Stimulated activated naive CD8-positive, alpha-beta T cell treated with anti-CD3 and anti-CD28 coated beads, Interleukin-15, Interleukin-2, amounts not matched to agents 100 U/mL and 50 U/mL, for 24 hours (primary cell): ENCODE measurements around the gene AGPAT4.
"Not testable (repeated sequence)": the region's sequence is repeated elsewhere in the genome, so short reads cannot be mapped to it uniquely, and the experiment has no call there.

Experiments used
- ATAC-seq: fragments of 150-1000 bp; cut with Tn5 transposase; one replicate; pipeline ENCODE4 v1.10.0; 2021
- DNase-seq: peaks from one replicate; pipeline ENCODE4 v3.0.0; 2021

Gene AGPAT4

GRCh38 chr6:161273752-161274487 is at the start of gene AGPAT4:
AGPAT4 (minus strand) TSS chr6:161274061; CDS start chr6:161232213, 41,848 bp downstream.
- peak; percentile 99 for ATAC-seq
- peak; percentile 51 for DNase-seq

- ATAC-seq: no peak
- DNase-seq: no peak
Measured at GRCh38 chr6:161319231-161319630, 45.4 kb upstream of the AGPAT4 start.

DNA sequence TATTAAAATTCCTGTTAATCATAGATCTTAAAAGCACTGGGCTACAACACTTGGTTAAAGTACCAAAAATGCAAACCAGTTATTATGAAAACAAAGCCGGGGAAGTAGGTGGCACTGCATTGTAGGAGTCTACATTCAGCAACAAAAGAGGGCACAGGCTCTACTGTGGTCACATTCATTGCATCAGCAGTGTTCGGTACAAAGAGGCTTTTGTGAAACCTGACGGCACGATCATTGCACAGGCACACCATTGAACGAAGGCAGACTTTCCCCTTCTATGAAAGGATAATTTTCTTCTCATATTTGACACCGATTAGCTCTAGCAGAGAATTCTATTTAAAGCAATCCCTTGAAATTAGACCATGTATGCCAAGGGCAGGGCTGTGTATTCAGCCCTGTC is 44.6 kb upstream of the AGPAT4 start:
- DNase-seq: no peak
- no peak for ATAC-seq

GRCh38 chr6:161316531-161316930 is 42.7 kb upstream of the AGPAT4 start:
- DNase-seq: no peak
- no peak for ATAC-seq

- DNase-seq, ATAC-seq: not testable (repeated sequence)
Measured at GRCh38 chr6:161315246-161315917, 41.5 kb upstream of the AGPAT4 start.

DNA sequence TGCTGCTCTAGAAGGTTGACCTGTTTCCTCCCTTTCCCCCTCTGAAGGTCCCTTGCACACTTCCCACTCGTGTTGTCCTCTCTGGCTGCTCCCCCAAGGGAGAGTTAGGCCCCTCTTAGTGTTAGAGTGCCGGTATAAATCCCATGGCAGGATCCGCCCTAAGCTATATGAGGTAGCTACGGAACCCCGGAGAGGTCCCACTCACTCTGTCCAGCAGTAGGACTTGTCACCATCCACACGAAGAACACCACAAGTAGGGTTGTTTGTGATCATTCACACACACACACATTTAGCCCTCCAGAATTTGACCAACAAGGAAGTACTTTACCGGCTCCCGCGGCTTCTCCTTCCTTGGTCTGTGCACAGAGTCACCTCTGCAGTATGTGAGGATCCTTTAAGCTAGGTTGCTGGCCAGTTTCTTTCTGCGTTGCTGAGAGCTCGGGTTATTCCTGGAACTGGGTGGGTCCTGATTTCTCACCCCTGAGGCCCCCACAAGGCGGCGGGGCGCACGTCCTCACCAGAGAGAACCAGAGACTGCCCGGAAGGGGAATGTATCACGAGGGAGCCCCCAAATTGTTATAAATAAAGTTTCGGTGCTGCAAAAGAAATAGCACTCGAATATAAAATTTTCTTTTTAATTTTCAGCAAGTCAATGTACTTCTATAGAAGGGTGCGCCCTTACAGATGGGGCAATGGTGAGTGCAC is 40.8 kb upstream of the AGPAT4 start:
- ATAC-seq, DNase-seq: not testable (repeated sequence)

DNA sequence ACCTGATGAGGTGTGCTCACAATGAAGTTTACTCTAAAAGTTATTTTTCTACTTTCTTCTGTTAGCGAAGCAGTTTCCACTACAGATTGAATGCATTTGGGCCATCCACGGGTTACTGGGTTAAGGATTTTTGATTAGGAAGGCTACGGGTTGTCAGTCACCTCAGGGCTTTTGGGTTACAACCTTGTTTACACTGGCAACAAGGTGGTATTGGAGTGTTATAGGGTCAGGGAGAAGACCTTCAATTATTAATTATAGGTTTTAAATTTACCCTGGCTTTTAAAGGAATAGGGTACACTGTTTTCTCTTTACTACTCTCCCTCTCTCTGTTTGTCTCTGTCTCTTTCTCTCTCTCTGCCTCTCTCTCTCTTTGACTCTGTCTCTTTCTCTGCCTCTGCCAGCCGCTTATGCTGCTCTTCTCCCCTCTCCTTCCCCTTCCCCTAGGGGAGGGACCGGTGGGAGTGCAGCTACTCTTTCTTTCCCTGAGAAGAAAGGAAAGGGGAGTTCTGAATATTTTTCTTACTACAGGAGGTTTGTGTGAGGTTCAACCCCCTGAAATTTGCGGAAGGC is 40.2 kb upstream of the AGPAT4 start:
- ATAC-seq: no peak

GRCh38 chr6:161313475-161313874 is 39.6 kb upstream of the AGPAT4 start:
- not testable (repeated sequence) for ATAC-seq, DNase-seq

More for the DNA sequence above, 40.2 kb upstream of the AGPAT4 start:
- no peak for DNase-seq

GRCh38 chr6:161309774-161310173 is 35.9 kb upstream of the AGPAT4 start:
- not testable (repeated sequence) for DNase-seq, ATAC-seq

DNA sequence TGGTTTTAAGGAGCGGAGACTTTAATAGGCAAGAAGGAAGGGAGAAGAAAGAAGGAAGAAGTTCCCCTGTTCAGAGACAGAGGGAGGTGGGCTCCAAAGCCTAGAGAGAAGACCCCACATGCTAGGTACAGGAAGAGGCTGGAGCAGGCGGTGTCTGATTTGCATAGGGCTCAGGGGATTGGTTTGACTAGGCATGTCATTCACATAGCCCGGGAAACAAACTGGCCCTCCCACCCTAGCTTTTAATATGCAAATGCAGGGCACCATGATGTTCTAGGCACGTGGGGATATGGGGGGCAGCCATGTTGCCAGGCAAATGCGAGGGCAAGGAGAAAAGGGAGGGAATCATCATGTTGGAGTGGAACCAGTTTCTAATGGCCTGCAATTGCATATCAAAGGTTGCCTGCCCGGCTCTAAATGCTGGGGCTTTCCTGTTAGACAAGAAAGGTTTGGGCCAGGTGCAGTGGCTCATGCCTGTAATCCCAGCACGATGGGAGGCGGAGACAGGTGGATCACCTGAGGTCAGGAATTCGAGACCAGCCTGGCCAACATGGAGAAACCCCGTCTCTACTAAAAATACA is 34.3 kb upstream of the AGPAT4 start:
- DNase-seq: no peak
- ATAC-seq: no peak

DNA sequence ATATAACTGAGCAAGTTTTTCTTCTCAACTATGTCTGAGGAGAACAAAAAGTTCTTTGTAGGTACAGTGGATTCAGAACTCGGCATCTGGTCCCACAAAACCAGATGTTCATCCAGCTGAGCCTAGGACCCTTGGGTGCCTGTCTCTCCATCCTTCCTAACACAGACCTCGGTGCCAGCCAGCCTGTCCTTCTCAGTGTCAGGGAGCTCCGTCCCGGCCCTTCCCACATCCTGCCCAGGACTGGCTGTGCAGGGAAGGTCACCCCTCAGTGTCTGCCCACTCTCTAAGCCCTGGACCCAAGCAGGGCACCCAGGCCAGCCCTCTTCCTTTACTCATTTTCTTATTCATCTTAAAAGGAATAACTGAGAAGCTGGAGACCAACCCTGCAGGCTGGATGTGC is 32.0 kb upstream of the AGPAT4 start:
- no peak for ATAC-seq
- no peak for DNase-seq

GRCh38 chr6:161303628-161304340 is 29.9 kb upstream of the AGPAT4 start:
- DNase-seq: no peak
- ATAC-seq: peak; percentile 14

- DNase-seq: no peak
- no peak for ATAC-seq
Measured at GRCh38 chr6:161302949-161303348, 29.1 kb upstream of the AGPAT4 start.

- no peak for DNase-seq
- ATAC-seq: no peak
Measured at GRCh38 chr6:161301338-161301737, 27.5 kb upstream of the AGPAT4 start.

DNA sequence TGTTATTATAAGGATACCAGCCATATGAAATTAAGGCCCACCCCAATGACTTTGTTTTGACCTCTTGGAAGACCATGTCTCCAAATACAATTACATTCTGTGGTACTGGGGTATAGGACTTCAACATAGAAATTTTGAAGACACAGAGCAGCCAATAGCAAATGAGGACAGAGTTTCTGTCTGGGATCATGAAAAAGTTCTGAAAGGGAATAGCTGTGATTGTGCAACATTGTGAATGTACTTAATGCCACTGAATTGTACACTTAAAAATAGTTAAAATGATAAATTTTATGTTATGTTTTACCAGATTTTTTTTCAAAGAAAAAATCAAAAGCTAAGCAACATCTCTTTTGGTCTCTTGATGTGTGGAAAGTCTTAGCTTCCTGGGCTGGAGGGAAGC is 27.0 kb upstream of the AGPAT4 start:
- DNase-seq: no peak
- ATAC-seq: no peak

GRCh38 chr6:161299726-161300125 is 25.9 kb upstream of the AGPAT4 start:
- DNase-seq: no peak

DNA sequence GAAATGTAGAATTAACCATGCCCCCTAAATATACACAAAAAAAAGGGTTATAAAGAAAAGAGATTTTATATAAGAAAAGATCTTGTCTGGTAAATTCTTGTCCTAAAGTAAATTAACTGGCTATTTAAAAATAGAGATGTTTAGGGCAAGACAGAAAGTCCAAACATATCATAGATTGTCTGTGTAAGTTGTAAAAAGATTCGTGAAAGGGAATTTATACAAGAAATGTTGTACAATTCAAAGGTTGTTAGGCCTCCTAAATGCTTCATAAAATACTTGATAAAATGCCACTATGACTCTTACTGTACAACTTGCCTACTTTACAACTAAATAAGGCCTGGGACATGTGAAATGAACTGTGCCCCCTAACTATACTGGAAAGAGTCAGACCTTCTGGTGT is 21.9 kb upstream of the AGPAT4 start:
- ATAC-seq: no peak
- no peak for DNase-seq

More at GRCh38 chr6:161299726-161300125, 25.9 kb upstream of the AGPAT4 start:
- ATAC-seq: no peak

GRCh38 chr6:161292650-161293281 is 18.9 kb upstream of the AGPAT4 start:
- no peak for DNase-seq
- ATAC-seq: no peak

- no peak for ATAC-seq
- no peak for DNase-seq
Measured at GRCh38 chr6:161292145-161292544, 18.3 kb upstream of the AGPAT4 start.

DNA sequence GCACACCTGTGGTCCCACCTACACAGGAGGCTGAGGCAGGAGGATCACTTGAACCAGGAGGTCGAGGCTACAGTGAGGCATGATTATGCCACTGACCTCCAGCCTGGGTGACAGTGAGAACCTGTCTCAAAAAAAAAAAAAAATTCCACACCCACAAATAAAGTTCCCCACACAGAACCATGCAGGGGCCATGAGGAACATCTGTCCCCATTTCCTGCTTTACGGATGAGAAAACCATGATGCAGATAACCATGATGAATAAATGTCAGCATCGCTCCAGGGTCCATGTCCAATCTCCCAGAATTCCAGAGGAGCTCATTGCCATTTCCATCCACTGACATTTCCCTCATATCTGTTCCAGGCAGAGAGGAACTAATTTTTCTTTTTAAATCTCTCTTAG is 16.9 kb upstream of the AGPAT4 start:
- no peak for DNase-seq
- ATAC-seq: no peak

GRCh38 chr6:161284653-161285052 is 10.8 kb upstream of the AGPAT4 start:
- no peak for DNase-seq
- no peak for ATAC-seq
